NCI-H774 (cell line): Measurements from ENCODE around the gene AKAP10.
"Not testable (repeated sequence)": the region's sequence is repeated elsewhere in the genome, so short reads cannot be mapped to it uniquely, and the experiment has no call there.

Experiments used
- DNase-seq: peaks from one replicate; lab custom pipeline; 2025; lab: John Stamatoyannopoulos, UW

Gene AKAP10

GRCh38 chr17:19933221-19933620 lies 44.4 kb downstream of the AKAP10 start:
- no peak for DNase-seq

GRCh38 chr17:19928299-19928698 lies 49.3 kb downstream of the AKAP10 start:
- DNase-seq = no peak

DNA sequence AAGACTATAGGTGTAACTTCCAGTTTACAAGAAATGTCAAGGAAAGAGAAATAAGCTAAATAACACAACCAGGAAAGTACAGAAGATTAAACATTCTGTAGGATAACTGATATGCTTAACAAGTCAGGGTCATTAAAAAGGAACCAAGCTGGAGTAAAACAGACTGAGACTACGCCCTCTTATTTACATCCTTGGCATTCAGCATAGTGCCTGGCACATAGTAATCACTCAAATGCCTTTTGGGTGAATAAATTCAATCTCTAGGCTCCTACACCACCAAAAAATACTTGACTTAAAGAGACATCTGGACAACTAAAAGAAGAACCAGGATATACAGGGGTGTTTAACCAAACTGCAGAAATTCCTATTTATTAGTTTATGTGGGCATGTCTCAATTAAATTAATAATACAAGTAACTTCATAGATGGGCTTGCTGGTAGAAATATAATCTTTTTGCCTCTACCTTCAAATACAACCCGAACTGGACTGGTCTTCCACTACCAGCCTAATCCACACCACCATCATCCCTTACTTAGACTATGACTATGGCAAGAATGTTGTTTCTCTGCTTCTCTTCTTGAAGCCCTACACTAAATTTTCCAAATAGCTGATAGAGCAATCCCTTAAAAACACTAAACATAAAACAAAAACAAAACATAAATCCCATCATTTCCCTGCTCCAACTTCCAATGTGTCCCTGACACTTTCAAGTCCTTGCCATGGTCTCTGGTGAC lies 62.2 kb downstream of the AKAP10 start:
- no peak for DNase-seq

GRCh38 chr17:19911033-19911432 lies 66.6 kb downstream of the AKAP10 start:
- no peak for DNase-seq

DNA sequence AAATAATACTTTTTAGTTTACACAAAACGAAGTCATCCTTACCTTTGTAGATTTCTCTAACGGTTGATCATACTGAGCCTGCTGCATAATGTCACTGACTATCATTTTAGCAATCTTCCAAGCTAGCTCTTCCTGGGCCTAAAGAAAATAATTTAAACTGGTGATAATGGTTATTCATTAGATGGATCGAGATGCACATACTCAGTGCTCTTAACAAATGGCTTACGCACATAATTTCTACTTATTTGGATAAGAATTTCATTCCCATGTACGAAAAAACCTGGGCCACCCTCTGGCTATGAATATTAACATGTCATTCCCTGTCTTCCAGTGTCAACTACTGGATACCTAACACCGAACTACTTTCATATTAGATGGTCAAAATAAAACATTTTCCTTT lies 68.5 kb downstream of the AKAP10 start:
- no peak for DNase-seq

GRCh38 chr17:19905502-19905901 lies 72.1 kb downstream of the AKAP10 start:
- peak; percentile 3 for DNase-seq

DNA sequence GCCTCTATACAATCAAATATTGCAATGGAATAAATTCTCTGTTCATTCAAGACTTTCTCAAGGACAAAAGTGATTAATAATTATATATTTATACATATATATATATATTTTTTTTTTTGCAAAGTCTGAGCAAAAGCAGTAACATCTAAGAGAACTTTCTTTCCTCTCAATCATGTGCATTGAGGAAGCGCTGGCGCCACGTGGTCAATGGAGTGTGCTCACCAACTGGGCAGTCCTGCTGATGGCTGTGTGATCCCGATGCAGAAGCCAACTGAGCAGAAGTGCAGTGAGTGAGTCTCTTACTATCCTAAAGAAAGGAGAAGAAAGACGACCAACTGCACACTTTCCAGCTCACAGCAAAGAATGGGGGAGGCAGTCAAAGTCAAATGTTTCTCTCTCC lies 72.7 kb downstream of the AKAP10 start:
- no peak for DNase-seq

DNA sequence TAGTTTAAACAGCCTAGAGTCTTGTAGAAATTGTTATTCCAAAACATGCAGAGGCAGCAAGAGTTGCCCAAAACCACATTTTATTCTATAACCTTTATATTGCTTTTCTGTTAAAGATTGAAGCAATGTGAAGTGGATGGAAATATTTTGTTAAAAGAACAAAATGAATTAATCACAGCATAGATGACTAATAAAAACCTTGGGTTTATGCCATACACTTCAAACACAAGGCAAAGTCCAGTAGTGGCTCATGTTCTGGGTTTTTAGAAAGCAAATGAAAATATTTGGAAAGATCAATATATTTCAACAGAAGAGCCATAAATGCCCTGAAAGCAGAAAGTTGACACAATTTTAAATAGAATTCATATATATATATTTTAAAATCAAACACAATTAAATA lies 73.2 kb downstream of the AKAP10 start:
- DNase-seq = no peak

GRCh38 chr17:19900809-19901208 lies 76.8 kb downstream of the AKAP10 start:
- DNase-seq = no peak

GRCh38 chr17:19897903-19898302 lies 79.7 kb downstream of the AKAP10 start:
- DNase-seq = no peak

DNA sequence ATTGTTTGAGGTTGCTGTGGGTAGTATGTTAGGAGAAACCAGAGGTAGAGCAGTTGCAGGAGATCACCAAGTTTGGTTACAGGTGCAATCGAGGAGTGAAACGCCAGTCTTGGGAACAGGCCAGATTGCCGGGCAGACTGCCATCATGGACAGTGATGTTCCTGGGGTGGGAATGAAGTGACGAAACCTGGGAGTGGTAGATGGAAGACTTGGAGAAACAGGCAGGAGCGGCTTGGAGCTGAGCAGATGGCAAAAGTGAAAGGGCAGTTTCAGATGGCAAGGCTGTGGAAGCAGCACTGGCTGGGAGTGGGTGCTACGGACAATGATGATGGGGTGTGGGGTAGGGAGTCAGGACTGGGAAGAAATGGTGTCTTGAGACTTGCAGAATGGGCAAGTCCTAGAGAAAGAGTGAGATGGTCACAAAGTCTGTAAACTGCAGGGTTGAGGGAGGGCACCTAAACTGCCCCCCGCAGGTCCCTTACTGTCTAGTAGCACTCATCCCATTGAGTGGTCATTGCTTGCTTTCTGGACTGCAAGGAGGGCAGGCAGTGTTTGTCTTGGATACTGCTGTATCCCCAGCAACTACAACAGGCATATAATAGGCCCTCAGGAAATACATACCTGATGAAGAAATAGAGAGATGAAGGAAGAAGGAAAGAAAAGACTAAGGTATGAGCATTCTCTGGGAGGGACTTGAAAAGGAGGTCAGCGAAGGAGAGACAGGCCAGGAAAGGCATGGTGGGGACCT lies 80.4 kb downstream of the AKAP10 start:
- no peak for DNase-seq

- no peak for DNase-seq
These were observed 80.9 kb downstream of the AKAP10 start for GRCh38 chr17:19896679-19897078.

- DNase-seq = not testable (repeated sequence)
These were observed 87.1 kb downstream of the AKAP10 start for GRCh38 chr17:19890554-19890953.

DNA sequence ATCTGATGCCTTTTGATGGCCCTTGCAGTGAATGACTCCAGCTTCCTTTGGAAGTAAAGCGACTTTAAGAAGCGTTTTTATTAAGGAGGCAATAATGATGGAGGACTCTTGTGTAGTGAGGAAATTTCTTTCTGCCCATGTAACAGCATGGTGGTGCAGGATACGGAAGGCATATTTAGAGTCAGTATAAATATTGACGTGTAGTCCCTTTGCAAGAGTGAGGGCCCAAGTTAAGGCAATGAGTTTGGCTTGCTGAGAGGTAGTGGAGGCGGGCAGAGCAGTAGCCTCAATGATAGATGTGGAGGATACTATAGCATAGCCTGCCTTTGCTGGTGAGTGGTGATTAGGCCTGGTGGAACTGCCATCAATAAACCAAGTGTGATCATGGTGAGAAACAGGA lies 87.6 kb downstream of the AKAP10 start:
- not testable (repeated sequence) for DNase-seq

- DNase-seq = no peak
These were observed 91.5 kb downstream of the AKAP10 start for GRCh38 chr17:19886116-19886515.

GRCh38 chr17:19883537-19884215 lies 94.0 kb downstream of the AKAP10 start:
- no peak for DNase-seq

DNA sequence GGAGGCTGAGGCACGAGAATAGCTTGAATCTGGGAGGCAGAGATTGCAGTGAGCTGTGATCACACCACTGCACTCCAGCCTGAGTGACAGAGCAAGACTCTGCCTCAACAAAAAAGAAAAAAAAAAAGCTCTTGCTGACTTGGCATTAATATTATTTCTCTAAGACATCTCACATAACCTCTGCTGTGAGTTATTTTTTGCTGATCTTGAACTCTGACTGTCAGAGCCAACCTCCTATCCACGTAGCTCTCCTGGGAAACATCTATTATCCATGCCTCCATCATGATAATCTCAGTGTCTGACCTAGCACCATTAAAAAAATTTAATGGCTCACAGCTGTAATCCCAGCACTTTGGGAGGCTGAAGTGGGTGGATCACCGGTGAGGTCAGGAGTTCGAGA lies 97.2 kb downstream of the AKAP10 start:
- DNase-seq = no peak

DNA sequence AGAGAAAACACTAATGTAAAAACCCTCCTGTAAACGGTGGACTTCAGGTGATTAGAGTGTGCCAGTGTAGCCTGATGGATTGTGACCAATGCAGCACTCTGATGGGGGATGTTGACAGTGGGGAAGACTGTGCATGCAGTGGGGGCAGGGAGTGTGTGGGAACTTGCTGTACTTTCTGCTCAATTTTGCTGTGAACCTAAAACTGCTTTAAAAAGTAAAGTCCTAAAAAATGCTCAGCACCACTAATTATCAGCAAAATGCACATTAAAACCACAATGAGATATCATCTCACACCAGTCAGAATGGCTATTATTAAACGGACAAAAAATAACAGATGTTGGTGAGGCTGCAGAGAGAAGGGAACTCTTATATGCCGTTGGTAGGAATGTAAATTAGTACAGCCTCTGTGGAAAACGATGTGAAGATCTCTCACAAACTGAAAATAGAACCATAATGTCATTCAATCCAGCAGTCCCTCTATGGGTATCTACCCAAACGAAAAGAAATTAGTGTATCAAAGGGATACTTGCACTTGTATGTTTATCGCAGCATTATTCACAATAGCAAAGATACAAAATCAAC lies 100.2 kb downstream of the AKAP10 start:
- no peak for DNase-seq

GRCh38 chr17:19876529-19877161 lies 101.0 kb downstream of the AKAP10 start:
- DNase-seq = no peak

DNA sequence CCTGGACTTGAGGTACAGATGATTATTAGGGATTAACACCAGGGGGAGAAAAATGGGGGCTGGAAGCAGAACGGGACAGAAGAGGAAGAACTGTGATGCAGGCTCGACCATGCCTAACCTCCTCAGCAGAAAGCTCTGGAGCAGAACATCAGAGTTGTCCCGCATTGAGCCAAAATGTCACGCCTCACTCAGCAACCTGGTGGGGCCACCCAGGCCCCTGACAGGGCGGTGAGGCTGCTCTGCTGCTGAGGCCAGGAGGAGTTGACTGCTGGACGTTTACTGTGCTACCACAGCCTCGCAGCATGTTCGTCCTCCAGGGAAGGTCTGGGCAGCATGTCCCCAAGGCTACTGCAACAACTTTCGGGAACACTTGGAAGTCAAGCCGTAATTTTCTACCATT lies 103.4 kb downstream of the AKAP10 start:
- no peak for DNase-seq

GRCh38 chr17:19873346-19873745 lies 104.3 kb downstream of the AKAP10 start:
- DNase-seq = no peak

DNA sequence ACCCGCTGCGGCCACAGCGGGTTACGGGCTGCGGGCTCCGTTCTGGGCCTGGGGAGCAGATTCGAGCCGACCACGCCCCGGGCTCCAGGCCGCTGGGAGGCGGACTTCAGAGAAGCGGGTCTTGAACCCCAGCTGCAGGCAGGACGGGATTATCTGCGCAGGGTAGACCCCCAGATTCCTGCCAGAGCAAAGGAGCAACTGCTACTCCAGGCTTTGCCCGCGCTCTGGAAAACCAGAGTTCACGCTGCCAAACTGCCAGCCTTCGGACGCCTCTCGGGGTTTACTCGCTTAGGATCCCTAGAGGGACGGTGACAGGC lies 109.6 kb downstream of the AKAP10 start:
- DNase-seq = no peak
